Glutamatergic neuron (in vitro differentiated cells): Measurements from ENCODE around the gene PTGES3L. TPM values are rescaled to one million over a fixed set of nuclear protein-coding genes. Genes with fewer than 3 reads are reported as not detected.
"Not testable (repeated sequence)": the region's sequence is repeated elsewhere in the genome, so short reads cannot be mapped to it uniquely, and the experiment has no call there.

Experiments used
- DNase-seq: peaks from one replicate; pipeline ENCODE4 v3.0.0; 2022
- H3K27ac Mint-ChIP-seq: one replicate; pipeline ENCODE4 v1.8.0; 2020; ENCODE audit warnings: mild to moderate bottlenecking, mixed read lengths, inconsistent platforms; ENCODE audit not compliant: unreplicated experiment
- H3K27me3 Mint-ChIP-seq: one replicate; pipeline ENCODE4 v1.8.0; 2020; ENCODE audit warnings: mild to moderate bottlenecking, moderate library complexity, mixed read lengths, inconsistent platforms; ENCODE audit not compliant: unreplicated experiment
- H3K36me3 Mint-ChIP-seq: one replicate; pipeline ENCODE4 v1.8.0; 2020; ENCODE audit warnings: mild to moderate bottlenecking, mixed read lengths, inconsistent platforms; ENCODE audit not compliant: unreplicated experiment
- H3K4me1 Mint-ChIP-seq: one replicate; pipeline ENCODE4 v1.8.0; 2020; ENCODE audit warnings: mild to moderate bottlenecking, low read depth, mixed read lengths, inconsistent platforms; ENCODE audit not compliant: unreplicated experiment
- H3K4me3 Mint-ChIP-seq: one replicate; pipeline ENCODE4 v1.8.0; 2020; ENCODE audit warnings: mild to moderate bottlenecking, mixed read lengths, inconsistent platforms; ENCODE audit not compliant: unreplicated experiment
- H3K9me3 Mint-ChIP-seq: one replicate; pipeline ENCODE4 v1.8.0; 2020; ENCODE audit warnings: mild to moderate bottlenecking, moderate library complexity, mixed read lengths, inconsistent platforms; ENCODE audit not compliant: unreplicated experiment
- total RNA-seq: library from RNA; stranded (reverse); fragmentation: NEBNext Ultra II Directional; extraction: Animal tissue kit (Norgen Biotek cat#: 25700); gene quantifications from one replicate; pipeline ENCODE4 v1.2.1, GENCODE V29; 2021; ENCODE audit not compliant: unreplicated experiment
- TF ChIP-seq, protein P1 (sequence below): fragments of 200-600 bp; sonication (generic); IDR thresholded peaks from one replicate; pipeline ENCODE4 v1.5.0; 2021; ENCODE audit not compliant: partially characterized antibody, unreplicated experiment

The PTGES3L gene
- total RNA-seq, 1 donor from 2014 or later = 4.1 TPM

GRCh38 chr17:43006639-43007551, 27.0 kb upstream of the PTGES3L start, which contains the start of gene IFI35:
IFI35 (plus strand) TSS chr17:43006784; CDS start chr17:43006948, 164 bp downstream.
- H3K9me3 Mint-ChIP-seq = peaks cover 3% of the 10 kb centered on the region
- TF ChIP-seq, protein P1, sequence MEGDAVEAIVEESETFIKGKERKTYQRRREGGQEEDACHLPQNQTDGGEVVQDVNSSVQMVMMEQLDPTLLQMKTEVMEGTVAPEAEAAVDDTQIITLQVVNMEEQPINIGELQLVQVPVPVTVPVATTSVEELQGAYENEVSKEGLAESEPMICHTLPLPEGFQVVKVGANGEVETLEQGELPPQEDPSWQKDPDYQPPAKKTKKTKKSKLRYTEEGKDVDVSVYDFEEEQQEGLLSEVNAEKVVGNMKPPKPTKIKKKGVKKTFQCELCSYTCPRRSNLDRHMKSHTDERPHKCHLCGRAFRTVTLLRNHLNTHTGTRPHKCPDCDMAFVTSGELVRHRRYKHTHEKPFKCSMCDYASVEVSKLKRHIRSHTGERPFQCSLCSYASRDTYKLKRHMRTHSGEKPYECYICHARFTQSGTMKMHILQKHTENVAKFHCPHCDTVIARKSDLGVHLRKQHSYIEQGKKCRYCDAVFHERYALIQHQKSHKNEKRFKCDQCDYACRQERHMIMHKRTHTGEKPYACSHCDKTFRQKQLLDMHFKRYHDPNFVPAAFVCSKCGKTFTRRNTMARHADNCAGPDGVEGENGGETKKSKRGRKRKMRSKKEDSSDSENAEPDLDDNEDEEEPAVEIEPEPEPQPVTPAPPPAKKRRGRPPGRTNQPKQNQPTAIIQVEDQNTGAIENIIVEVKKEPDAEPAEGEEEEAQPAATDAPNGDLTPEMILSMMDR = no peak
- no peaks in the 10 kb centered on the region for H3K36me3 Mint-ChIP-seq
- DNase-seq = peak; percentile 68
- peaks cover 5% of the 10 kb centered on the region for H3K4me1 Mint-ChIP-seq
- H3K4me3 Mint-ChIP-seq = peak within 1 kb of the TSS; percentile 49
- peak within 1 kb of the TSS; percentile 64 for H3K27ac Mint-ChIP-seq
- peaks cover 7% of the 10 kb centered on the region for H3K27me3 Mint-ChIP-seq

GRCh38 chr17:43003542-43004172, 23.8 kb upstream of the PTGES3L start:
- no peak for DNase-seq

GRCh38 chr17:43000894-43001293, 21.0 kb upstream of the PTGES3L start:
- H3K36me3 Mint-ChIP-seq, DNase-seq, H3K4me3 Mint-ChIP-seq, H3K4me1 Mint-ChIP-seq, H3K27me3 Mint-ChIP-seq: not testable (repeated sequence)
- H3K27ac Mint-ChIP-seq = peak overlapping the region; percentile 28
- peaks cover 16% of the 10 kb centered on the region for H3K9me3 Mint-ChIP-seq

More at GRCh38 chr17:43003542-43004172, 23.8 kb upstream of the PTGES3L start:
- Mint-ChIP-seq H3K9me3 (peaks cover 7% of the 10 kb centered on the region), H3K36me3 (no peaks in the 10 kb centered on the region), H3K27me3 (no peaks in the 10 kb centered on the region), H3K4me1 (peaks cover 7% of the 10 kb centered on the region), H3K27ac (peak overlapping the region; percentile 43), H3K4me3 (no peak overlapping the region)
- TF ChIP-seq, protein P1 = no peak

- TF ChIP-seq, protein P1 = no peak
- H3K4me1 Mint-ChIP-seq = peaks cover 8% of the 10 kb centered on the region
- no peak for DNase-seq
- peaks cover 16% of the 10 kb centered on the region for H3K9me3 Mint-ChIP-seq
- H3K4me3 Mint-ChIP-seq = peak overlapping the region; percentile 99
- H3K27me3 Mint-ChIP-seq = peaks cover 3% of the 10 kb centered on the region
- peak overlapping the region; percentile 97 for H3K27ac Mint-ChIP-seq
- no peaks in the 10 kb centered on the region for H3K36me3 Mint-ChIP-seq
Measured at GRCh38 chr17:42999003-42999525, 19.2 kb upstream of the PTGES3L start.
